PFSK-1 (cell line): Measurements from ENCODE around the gene ZNF202.

ENCODE experiments used
- FOXP2 ChIP-seq: optimal IDR thresholded peaks from 2 replicates; pipeline ENCODE3; 2011; ENCODE audit warnings: borderline replicate concordance, control low read depth, inconsistent platforms; ENCODE audit not compliant: insufficient read depth; ENCODE audit errors: extremely low read length, extremely low read depth
- POLR2AphosphoS5 ChIP-seq: IDR thresholded peaks from 2 replicates; pipeline ENCODE4 v1.6.1; 2012; ENCODE audit warnings: low read depth, mild to moderate bottlenecking, control low read depth, low read length, moderate library complexity
- REST ChIP-seq, 2 experiments: IDR thresholded peaks; 2 replicates each; pipeline versions ENCODE4 v1.6.1 to v1.8.0; 2011 to 2012; ENCODE audit warnings: low read depth in 2 of 2, low read length in 2 of 2, control low read depth in 1 of 2, inconsistent platforms in 1 of 2, mild to moderate bottlenecking in 1 of 2, moderate library complexity in 1 of 2; ENCODE audit not compliant: insufficient read depth in 1 of 2
- SIN3A ChIP-seq: IDR thresholded peaks from 2 replicates; pipeline ENCODE4 v1.6.1; 2012; ENCODE audit warnings: mild to moderate bottlenecking, low read length, moderate library complexity, borderline replicate concordance; ENCODE audit not compliant: insufficient read depth
- TAF1 ChIP-seq: IDR thresholded peaks from 2 replicates; pipeline ENCODE4 v1.6.1; 2012; ENCODE audit warnings: low read length, control low read depth, borderline replicate concordance; ENCODE audit not compliant: insufficient read depth

The ZNF202 gene

GRCh38 chr11:123674297-123674696 is 67.2 kb downstream of the ZNF202 start:
- TF ChIP-seq REST (IDR thresholded peaks at IDR 0.05; ENCODE audit: insufficient read depth in 1 of 2, low read depth in 2 of 2, low read length in 2 of 2) (no peak), TAF1 (no peak), SIN3A (no peak), POLR2AphosphoS5 (no peak), FOXP2 (no peak)
